ENCODE measurements around the gene ZC3H12C.

- TF ChIP-seq SRY (CRISPR knock-in tag; IDR thresholded peaks at IDR 0.05) (no peak), NPAS2 (CRISPR knock-in tag; IDR thresholded peaks at IDR 0.05; ENCODE audit: borderline replicate concordance) (no peak)
- TF ChIP-seq, protein P1, sequence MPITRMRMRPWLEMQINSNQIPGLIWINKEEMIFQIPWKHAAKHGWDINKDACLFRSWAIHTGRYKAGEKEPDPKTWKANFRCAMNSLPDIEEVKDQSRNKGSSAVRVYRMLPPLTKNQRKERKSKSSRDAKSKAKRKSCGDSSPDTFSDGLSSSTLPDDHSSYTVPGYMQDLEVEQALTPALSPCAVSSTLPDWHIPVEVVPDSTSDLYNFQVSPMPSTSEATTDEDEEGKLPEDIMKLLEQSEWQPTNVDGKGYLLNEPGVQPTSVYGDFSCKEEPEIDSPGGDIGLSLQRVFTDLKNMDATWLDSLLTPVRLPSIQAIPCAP (CRISPR knock-in tag; IDR thresholded peaks at IDR 0.05; ENCODE audit: low read depth), result no peak
These were observed 7.5 kb downstream of the ZC3H12C start for GRCh38 chr11:110100476-110101240.
